ENCODE data around the gene SMYD3.

GRCh38 chr1:246126580-246126979 lies 380.5 kb downstream of the SMYD3 start:
- TF ChIP-seq CTCF (IDR thresholded peaks at IDR 0.05; ENCODE audit: insufficient read depth, low read length): no peak
- no peak for TF ChIP-seq POLR2AphosphoS5 (IDR thresholded peaks at IDR 0.05; ENCODE audit: low read depth)
- no peak for TF ChIP-seq REST (IDR thresholded peaks at IDR 0.05; ENCODE audit: insufficient replicate concordance, low read depth)
- no peak for TF ChIP-seq GABPA (IDR thresholded peaks at IDR 0.05; ENCODE audit: low read depth)
